Omental fat pad (tissue), 4 donors: ENCODE results near the gene C15orf61. TPM values are rescaled to one million over a fixed set of nuclear protein-coding genes. Genes with fewer than 3 reads are reported as not detected.

ENCODE experiments used
- ATAC-seq: fragments of 150-250 bp; one replicate; pipeline ENCODE4 v1.9.1; 2016; ENCODE audit warnings: mild to moderate bottlenecking, moderate library complexity; ENCODE audit not compliant: low FRiP score
- DNase-seq: peaks from one replicate; pipeline ENCODE4 v3.0.0-alpha.2; 2019; ENCODE audit warnings: low spot score
- total RNA-seq, 4 donors: library from RNA; depleted of rRNA; stranded (reverse); fragments of >200 nt; gene quantifications; one replicate each; pipeline ENCODE4 v1.1.0, GENCODE V29; 2016
- TF ChIP-seq, protein P1 (sequence below), 3 donors: fragments of 450-650 bp; IDR thresholded peaks; one replicate each; pipeline ENCODE4 v1.5.1; 2016 to 2017; ENCODE audit warnings: antibody characterized with exemption in 3 of 3, mild to moderate bottlenecking in 3 of 3, moderate library complexity in 2 of 3

C15orf61 gene
- total RNA-seq, 4 donors from 2014 or later, result 3.8 to 12.1 (median 6.3) TPM

DNA sequence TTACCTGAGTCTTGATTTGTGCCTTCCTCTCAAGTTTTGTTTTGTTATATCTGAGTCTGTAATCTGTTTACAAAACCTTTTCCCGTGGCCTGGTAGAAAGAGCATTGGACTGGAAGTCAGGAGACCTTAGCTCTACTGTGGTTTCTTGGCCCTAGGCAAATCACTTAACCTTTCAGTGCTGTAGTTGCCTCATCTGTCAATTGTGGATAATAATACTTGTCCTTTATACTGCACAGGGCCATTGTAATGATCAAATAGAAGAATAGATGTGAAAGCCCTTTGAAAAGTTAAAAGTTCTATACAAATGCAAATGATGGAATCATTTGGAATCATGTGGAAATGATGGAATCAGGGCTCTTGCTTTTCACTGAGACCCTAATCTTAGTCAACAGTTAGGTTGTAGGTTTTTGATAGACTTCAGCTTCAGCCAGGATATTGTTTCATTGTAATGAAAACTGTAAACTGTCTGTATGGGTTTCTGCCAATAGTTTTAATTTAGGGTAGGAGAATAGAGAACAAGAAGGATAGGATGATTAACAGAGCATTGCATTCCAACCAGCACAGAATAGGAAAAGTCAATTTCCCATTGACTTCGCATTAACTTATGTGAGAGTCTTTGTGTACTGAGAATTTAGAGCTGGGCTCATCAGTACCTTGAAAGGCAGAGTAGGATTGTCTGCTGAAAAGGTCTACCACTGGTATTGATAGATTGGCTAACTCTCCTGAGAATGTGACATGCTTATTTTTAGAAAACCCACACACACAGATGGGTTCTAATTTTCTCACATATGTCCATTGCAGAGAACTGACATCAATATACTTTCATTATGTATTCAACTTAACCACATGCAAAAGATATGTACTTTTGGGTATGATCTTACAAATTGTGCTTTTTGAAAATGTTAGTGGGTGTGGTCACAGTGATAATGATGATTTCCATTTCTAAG, 43.4 kb downstream of the C15orf61 start:
- DNase-seq (no peak), ATAC-seq (no peak)
- TF ChIP-seq, protein P1, sequence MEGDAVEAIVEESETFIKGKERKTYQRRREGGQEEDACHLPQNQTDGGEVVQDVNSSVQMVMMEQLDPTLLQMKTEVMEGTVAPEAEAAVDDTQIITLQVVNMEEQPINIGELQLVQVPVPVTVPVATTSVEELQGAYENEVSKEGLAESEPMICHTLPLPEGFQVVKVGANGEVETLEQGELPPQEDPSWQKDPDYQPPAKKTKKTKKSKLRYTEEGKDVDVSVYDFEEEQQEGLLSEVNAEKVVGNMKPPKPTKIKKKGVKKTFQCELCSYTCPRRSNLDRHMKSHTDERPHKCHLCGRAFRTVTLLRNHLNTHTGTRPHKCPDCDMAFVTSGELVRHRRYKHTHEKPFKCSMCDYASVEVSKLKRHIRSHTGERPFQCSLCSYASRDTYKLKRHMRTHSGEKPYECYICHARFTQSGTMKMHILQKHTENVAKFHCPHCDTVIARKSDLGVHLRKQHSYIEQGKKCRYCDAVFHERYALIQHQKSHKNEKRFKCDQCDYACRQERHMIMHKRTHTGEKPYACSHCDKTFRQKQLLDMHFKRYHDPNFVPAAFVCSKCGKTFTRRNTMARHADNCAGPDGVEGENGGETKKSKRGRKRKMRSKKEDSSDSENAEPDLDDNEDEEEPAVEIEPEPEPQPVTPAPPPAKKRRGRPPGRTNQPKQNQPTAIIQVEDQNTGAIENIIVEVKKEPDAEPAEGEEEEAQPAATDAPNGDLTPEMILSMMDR (IDR thresholded peaks at IDR 0.05), result no peak

- DNase-seq (no peak), ATAC-seq (no peak)
- TF ChIP-seq, protein P1 (IDR thresholded peaks at IDR 0.05), result no peak
Observed at GRCh38 chr15:67564968-67565345, 44.0 kb downstream of the C15orf61 start.

DNA sequence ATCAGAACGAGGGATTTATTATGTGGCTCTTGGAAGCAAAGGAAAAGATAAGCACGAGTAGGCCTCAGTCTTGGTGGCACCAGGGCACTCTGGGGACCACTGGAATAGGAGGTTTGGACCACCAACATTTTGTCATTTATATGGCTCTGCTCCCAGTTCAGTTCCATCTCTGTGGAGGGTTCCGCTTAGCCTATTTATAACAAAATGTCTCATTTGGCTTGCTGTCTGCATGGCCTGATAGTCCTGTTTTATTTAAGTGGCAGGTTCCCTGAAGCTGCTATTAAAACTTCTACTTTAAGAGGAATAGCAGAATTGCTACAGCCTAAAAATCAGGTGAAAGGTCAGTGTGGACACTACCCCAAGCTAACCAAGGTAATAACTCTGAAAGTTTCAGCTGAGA, 48.7 kb downstream of the C15orf61 start:
- DNase-seq (no peak), ATAC-seq (no peak)
- TF ChIP-seq, protein P1 (IDR thresholded peaks at IDR 0.05), result no peak

DNA sequence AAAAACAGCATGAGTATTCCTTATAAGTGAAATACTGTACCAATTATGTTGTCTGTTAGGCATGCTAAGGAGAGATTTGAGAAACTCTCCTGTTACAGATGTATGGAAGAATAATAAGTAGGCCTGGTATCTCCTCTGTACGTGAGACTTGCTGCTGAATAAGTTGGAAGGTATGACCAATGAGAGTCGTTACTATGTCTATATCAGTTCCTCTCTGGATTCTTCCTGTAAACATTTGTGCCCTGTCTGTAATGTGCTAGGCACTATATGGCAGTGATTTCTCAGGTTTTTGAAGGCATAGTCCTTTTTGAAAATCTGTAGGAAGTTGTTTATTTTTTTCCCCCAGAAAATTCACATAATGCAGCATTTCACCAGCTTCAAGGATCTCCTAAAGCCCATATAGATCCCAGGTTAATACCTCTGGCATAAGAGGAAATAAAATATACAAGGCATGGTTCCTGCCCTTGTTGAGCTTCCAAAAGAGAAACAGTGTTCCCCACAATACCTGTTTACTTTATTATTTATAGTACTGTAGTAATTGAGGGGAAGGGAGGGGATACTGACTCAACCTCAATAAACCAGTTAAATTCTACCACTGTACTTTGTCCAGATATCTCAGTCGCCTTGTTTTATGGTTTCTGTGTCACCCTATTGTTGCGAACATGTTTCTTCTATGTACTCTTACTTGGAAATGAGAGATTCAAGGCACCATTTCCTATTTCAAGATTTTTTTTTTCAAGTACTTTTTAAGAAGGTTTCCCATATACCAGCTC, 50.1 kb downstream of the C15orf61 start:
- TF ChIP-seq, protein P1 (IDR thresholded peaks at IDR 0.05), result no peak
- DNase-seq (no peak), ATAC-seq (no peak)

DNA sequence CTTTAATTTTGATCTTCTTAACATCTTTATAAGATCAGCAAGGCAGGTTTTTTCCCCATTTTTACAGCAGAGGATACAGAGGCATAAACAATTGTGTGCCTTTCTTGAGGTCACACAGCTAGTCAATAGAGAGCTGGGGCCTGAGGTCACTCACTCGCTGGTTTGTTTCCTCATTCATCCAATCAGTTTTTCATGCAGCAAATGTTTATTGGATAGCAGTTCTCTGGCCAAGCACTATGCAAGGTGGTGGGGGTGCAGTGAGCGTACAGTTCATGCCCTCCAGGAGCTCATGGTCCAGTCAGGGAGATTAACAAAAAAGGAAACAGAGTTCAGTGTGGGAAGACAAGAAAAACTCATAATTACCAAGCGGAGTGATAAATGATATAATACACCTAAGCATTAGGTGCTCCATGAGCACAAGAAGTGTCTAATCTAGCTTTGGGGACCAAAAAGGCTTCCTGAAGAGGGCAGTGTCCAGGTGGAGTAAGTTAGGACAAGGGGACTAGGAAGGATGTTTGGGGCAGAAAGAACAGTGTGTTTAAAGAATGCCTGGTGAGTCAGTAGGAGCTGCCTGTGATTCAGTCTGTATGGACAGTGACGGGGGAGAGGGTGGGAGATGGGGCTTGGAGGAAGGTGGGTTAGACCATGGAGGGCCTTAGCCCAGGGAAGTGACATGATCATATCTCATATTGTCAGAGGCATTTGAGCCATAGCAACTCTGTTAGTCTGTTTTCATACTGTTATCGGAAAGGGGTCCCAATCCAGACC, 50.9 kb downstream of the C15orf61 start:
- no peak for ATAC-seq
- no peak for DNase-seq
- TF ChIP-seq, protein P1 (IDR thresholded peaks at IDR 0.05), result no peak

- TF ChIP-seq, protein P1 (IDR thresholded peaks at IDR 0.05), result no peak
- no peak for DNase-seq
- no peak for ATAC-seq
Observed at GRCh38 chr15:67573194-67573593, 52.3 kb downstream of the C15orf61 start.
